HG02588 (cell line): ENCODE data around the gene COL6A1.

Experiments
- ATAC-seq: cut with Tn5 transposase; IDR thresholded peaks from one replicate; pipeline ENCODE4 v1.9.1; 2021; ENCODE audit warnings: mild to moderate bottlenecking, moderate library complexity; ENCODE audit not compliant: unreplicated experiment

COL6A1 gene

GRCh38 chr21:45982092-45982757, 655 bp downstream of the COL6A1 start:
- no peak for ATAC-seq

GRCh38 chr21:45982758-45983648, 1.4 kb downstream of the COL6A1 start:
- no peak for ATAC-seq

- no peak for ATAC-seq
Measured at GRCh38 chr21:45983649-45983965, 2.0 kb downstream of the COL6A1 start.

DNA sequence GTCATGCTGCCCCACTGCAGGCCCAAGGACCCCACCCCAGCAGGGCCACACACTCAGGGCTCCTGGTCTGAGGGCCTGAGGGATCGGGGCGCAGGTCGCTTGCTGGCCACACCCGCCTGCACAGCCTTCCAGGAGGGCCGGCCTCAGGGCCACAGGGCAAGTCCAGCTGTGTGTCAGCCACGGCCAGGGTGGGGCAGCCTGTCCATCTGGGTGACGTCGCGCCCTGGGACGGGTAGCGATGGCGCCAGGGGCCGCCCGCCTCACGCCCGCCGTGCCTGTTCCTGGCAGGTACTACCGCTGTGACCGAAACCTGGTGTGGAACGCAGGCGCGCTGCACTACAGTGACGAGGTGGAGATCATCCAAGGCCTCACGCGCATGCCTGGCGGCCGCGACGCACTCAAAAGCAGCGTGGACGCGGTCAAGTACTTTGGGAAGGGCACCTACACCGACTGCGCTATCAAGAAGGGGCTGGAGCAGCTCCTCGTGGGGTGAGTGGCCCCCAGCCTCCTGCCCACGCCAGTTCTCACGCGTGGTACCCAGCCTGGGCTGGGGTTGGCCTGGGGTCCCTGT, 2.5 kb downstream of the COL6A1 start:
- ATAC-seq: no peak

DNA sequence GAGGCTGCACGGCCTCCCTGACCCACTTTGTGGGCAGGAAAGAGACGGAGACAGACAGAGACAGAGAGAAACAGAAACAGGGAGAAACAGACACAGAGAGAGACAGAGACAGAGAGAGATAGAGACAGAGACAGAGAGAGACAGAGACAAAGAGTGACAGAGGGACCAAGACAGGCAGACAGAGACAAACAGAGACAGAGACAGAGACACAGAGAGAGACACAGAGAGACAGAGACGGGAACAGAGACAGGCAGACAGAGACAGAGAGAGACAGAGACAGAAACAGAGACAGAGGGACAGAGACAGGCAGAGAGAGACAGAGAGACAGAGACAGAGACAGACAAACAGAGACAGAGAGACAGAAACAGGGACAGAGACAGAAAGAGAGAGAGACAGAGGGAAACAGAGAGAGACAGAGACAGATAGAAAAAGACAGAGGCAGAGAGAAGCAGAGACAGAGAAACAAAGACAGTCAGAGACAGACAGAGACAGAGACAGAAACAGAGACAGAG, 3.1 kb downstream of the COL6A1 start:
- ATAC-seq: no peak

DNA sequence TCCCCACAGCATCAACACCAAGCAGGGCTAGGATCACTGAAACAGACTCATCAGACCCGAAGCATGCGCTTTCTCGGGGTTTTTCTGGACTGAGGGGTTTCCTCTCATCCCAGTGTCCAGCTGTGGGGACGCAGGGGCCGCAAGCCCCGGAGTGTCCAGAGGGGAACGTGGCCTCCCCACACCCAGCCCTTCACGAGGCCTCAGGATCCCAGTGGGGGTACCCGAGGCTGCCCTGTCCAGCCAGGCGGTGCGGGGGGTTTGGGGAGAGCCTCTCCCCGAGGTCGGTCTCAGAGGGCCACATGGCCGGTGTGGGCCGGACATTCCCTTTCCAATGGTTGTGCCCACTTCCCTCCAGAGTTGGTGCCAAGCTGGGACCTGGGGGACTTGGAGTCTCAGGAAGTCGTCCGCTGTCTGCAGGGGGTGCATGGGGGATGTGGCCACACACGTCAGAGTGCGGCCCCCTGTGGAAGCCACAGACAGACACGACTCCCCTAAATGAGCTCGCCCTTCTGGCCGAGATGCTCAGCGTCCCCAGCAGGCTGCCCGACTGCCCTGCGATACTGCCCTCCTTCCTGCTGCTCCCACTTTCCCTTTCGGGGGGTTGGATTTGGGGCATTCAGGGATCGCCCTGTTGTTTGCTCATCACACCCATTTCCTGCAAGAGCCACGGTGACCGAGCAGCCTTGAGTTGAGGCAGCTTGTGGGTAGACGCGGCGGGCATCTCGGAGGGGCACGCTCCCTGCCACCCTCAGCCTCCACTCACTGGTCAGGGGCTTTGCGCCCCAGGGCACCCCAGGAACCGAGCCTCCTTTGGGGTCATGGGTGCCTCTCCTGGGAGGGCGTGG, 4.1 kb downstream of the COL6A1 start:
- ATAC-seq: no peak

DNA sequence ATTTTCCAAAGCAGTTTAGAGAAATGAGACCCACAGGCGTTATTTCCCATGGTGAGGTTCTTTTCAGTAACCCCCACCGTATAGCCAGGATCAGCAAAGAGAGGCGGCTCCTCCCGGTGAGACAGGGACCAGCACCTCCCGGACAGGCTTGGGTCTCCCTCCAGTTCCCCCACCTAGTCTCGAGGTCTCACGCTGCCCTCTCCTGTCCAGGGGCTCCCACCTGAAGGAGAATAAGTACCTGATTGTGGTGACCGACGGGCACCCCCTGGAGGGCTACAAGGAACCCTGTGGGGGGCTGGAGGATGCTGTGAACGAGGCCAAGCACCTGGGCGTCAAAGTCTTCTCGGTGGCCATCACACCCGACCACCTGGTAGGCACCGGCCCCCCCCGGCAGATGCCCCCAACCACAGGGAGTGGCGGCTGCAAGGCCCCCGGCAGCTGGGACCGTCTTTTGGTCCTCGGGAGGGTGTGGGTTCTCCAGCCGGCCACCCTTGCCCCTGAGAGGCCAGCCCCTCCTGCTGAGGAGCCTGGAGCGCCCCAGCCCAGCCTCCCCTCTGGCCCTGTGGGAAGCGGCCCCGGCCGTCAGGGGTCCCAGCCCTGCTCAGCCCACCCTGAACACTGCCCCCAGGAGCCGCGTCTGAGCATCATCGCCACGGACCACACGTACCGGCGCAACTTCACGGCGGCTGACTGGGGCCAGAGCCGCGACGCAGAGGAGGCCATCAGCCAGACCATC, 4.9 kb downstream of the COL6A1 start:
- ATAC-seq: no peak

DNA sequence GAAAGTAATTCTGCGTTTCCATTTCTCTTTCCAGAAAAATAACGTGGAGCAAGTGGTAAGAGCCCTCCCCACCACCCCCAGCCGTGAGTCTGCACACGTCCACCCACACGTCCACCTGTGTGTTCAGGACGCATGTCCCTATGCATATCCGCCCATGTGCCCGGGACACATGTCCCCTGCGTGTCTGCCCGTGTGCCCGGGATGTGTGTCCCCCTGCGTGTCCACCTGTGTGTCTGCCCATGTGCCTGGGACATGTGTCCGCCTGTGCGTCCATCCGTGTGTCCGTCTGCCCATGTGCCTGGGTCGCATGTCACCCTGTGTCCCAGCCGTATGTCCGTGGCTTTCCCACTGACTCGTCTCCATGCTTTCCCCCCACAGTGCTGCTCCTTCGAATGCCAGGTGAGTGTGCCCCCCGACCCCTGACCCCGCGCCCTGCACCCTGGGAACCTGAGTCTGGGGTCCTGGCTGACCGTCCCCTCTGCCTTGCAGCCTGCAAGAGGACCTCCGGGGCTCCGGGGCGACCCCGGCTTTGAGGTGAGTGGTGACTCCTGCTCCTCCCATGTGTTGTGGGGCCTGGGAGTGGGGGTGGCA, 5.6 kb downstream of the COL6A1 start:
- ATAC-seq: no peak

GRCh38 chr21:45988366-45989347, 7.1 kb downstream of the COL6A1 start:
- ATAC-seq: no peak

GRCh38 chr21:45989355-45990048, 7.9 kb downstream of the COL6A1 start:
- ATAC-seq: no peak

DNA sequence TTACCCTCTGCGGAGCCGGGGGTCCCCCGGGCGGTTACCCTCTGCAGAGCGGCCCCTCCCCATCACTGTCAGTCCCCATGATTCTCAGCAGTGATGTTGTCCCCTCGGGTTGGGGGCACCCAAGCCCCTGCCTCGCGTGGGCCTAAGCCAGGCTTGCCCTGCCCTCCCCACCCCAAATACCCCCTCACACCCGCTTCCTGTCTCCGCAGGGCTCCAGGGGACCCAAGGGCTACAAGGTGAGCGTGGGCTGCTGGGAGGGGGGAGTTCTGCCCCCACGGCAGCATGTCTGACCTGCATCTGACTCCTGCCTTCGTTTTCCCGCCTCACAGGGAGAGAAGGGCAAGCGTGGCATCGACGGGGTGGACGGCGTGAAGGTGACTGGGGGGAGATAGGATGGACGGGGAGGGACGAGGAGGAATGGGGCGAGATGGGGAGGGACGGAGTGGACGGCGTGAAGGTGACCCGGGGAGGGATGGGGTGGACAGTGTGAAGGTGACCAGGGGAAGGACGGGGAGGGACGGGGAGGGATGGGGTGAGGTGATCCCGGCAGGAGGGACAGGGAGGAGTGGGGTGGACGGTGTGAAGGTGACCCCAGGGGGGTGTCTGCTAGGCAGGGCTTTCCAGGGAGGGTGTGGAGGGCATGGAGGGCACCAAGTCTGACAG, 8.6 kb downstream of the COL6A1 start:
- ATAC-seq: no peak

- ATAC-seq: no peak
Measured at GRCh38 chr21:45990741-45991605, 9.4 kb downstream of the COL6A1 start.

GRCh38 chr21:45991606-45992300, 10.2 kb downstream of the COL6A1 start:
- ATAC-seq: no peak

DNA sequence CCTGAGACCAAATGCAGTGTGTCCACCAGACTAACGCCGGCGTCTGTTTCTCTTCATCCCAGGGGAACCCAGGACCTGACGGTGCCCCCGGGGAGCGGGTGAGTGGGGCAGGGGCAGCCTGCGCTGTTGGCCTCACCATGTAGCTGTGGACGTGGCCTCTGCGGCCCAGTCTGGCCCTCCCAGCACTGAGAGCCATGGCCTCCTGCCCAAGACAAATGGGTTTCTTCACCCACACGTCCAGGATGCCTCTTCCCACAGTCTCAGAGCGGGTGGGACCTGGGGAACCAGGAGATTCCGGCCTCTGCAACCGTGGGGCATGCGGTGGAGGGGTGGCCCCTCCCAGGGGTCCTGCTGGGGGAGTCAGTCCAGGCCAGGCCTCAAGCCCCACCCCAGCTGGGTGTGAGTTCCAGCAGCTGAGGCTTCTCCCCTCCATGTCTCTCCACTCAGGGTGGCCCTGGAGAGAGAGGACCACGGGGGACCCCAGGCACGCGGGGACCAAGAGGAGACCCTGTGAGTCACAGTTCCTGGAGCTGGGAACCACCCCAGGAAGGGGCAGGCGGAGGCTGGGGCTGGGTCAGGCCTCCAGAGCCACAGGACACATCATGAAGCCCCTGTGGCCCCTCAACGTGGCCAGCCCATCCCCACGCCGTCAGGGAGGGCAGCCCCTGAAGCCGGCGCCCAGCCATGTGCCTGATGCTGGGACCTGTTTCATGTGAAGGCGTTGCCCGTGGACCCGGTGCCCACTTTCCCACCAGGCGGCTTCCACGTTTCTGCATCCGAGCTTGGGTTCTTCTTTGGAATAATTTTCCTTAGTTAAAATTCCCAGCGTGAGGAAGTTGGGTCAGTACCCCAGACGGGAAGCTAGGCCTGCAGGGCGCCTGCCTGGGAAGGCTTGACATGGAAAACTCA, 11.0 kb downstream of the COL6A1 start:
- ATAC-seq: no peak
